ENCODE data around the gene RCAN1. TPM values are rescaled to one million over a fixed set of nuclear protein-coding genes. Genes with fewer than 3 reads are reported as not detected.

Gene RCAN1
- total RNA-seq, 1 experiment from 2014 or later = 13.5 TPM

DNA sequence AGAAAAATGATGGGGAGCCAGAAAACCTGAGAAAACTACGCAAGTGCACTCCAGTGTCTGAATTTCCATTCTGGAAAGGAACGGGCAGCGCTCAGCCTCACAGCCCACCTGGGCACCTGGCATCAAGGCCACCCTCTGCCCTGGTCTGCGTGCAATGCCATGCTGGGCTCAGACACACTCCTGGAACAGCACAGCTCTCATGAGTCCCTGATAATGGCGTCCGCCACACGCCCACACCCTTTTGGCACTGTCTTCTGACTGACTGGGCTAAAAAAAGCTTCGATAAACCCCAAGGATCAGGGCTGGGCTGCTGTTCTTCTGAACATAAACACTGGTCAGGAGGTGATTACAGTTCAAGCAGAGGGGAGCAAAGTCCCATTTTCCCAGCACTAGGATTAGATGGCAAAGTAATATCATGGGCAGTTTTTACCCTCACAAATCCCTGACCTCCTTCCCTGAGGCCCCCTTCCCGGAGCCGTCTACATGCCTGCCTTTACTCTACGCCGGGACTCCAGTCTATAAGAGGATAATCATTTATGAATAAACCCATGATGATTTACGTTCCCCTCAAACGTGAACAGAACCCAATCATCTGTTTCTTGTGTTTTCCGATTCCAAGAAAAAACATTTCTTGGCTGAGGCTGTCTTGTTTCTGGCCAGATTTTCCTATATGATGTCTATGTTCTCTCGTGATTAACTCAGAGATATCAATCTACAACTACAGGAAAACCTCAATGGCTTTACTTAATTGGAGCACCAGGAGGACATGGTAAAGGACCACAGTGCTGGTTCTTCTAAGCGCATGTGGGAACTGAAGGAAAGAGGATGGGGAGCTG is 22.6 kb downstream of the RCAN1 start:
- ATAC-seq (no peak), DNase-seq (ENCODE audit: low read depth, low spot score) (no peak)
- POLR2A ChIA-PET = no interaction called here
- Histone ChIP-seq H3K27ac (ENCODE audit: low read length) (no peak overlapping the region), H3K36me3 (ENCODE audit: control insufficient read depth, insufficient read depth, low read length) (no peaks in the 10 kb centered on the region), H3K9me3 (ENCODE audit: control insufficient read depth, insufficient read depth, low read depth, low read length) (no peaks in the 10 kb centered on the region), H3K4me1 (ENCODE audit: control insufficient read depth, insufficient read depth, low read length) (no peaks in the 10 kb centered on the region; the same call in 1 of the 2 replicates), H3K4me3 (ENCODE audit: low read depth in 2 of 2, low read length in 2 of 2) (no peak overlapping the region), H3K27me3 (ENCODE audit: control insufficient read depth, insufficient read depth, low read length) (no peaks in the 10 kb centered on the region)
- in situ Hi-C loops (cut with HindIII; ENCODE audit: low pct_unique_long_range_greater_than_20kb, low sequenced_read_pairs) (no loop called here), intact Hi-C loops (cut with micrococcal nuclease; ENCODE audit: unreplicated experiment) (no loop called here)
- TF ChIP-seq TCF7L2 (IDR thresholded peaks at IDR 0.05; ENCODE audit: low read depth, low read length) (no peak), CTCF (IDR thresholded peaks at IDR 0.05) (no peak), POLR2AphosphoS5 (IDR thresholded peaks at IDR 0.05; ENCODE audit: low read depth, low read length) (no peak), SIN3A (IDR thresholded peaks at IDR 0.05; ENCODE audit: borderline replicate concordance, insufficient read depth, low read depth, low read length) (no peak)
- TF ChIP-seq, protein P1, sequence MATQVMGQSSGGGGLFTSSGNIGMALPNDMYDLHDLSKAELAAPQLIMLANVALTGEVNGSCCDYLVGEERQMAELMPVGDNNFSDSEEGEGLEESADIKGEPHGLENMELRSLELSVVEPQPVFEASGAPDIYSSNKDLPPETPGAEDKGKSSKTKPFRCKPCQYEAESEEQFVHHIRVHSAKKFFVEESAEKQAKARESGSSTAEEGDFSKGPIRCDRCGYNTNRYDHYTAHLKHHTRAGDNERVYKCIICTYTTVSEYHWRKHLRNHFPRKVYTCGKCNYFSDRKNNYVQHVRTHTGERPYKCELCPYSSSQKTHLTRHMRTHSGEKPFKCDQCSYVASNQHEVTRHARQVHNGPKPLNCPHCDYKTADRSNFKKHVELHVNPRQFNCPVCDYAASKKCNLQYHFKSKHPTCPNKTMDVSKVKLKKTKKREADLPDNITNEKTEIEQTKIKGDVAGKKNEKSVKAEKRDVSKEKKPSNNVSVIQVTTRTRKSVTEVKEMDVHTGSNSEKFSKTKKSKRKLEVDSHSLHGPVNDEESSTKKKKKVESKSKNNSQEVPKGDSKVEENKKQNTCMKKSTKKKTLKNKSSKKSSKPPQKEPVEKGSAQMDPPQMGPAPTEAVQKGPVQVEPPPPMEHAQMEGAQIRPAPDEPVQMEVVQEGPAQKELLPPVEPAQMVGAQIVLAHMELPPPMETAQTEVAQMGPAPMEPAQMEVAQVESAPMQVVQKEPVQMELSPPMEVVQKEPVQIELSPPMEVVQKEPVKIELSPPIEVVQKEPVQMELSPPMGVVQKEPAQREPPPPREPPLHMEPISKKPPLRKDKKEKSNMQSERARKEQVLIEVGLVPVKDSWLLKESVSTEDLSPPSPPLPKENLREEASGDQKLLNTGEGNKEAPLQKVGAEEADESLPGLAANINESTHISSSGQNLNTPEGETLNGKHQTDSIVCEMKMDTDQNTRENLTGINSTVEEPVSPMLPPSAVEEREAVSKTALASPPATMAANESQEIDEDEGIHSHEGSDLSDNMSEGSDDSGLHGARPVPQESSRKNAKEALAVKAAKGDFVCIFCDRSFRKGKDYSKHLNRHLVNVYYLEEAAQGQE (IDR thresholded peaks at IDR 0.05; ENCODE audit: insufficient read depth in 1 of 2, low read depth in 2 of 2, low read length in 1 of 2) = no peak
- CTCF ChIA-PET = no interaction called here
- no TSS peak for BruUV-seq (replicated peaks)

- TF ChIP-seq POLR2AphosphoS5 (IDR thresholded peaks at IDR 0.05; ENCODE audit: low read depth, low read length) (no peak), CTCF (IDR thresholded peaks at IDR 0.05) (no peak), TCF7L2 (IDR thresholded peaks at IDR 0.05; ENCODE audit: low read depth, low read length) (no peak), SIN3A (IDR thresholded peaks at IDR 0.05; ENCODE audit: borderline replicate concordance, insufficient read depth, low read depth, low read length) (no peak)
- TF ChIP-seq, protein P1 (IDR thresholded peaks at IDR 0.05; ENCODE audit: insufficient read depth in 1 of 2, low read depth in 2 of 2, low read length in 1 of 2) = no peak
- no TSS peak for BruUV-seq (replicated peaks)
- H3K36me3 ChIP-seq (ENCODE audit: control insufficient read depth, insufficient read depth, low read length) = no peaks in the 10 kb centered on the region
- ChIA-PET CTCF (no interaction called here), POLR2A (no interaction called here)
- no peaks in the 10 kb centered on the region; the same call in 1 of the 2 replicates for H3K4me1 ChIP-seq (ENCODE audit: control insufficient read depth, insufficient read depth, low read length)
- no peak for DNase-seq (ENCODE audit: low read depth, low spot score)
- ATAC-seq = no peak
- H3K27me3 ChIP-seq (ENCODE audit: control insufficient read depth, insufficient read depth, low read length) = no peaks in the 10 kb centered on the region
- in situ Hi-C loops (cut with HindIII; ENCODE audit: low pct_unique_long_range_greater_than_20kb, low sequenced_read_pairs) (no loop called here), intact Hi-C loops (cut with micrococcal nuclease; ENCODE audit: unreplicated experiment) (no loop called here)
- no peak overlapping the region for H3K27ac ChIP-seq (ENCODE audit: low read length)
- no peak overlapping the region for H3K4me3 ChIP-seq (ENCODE audit: low read depth in 2 of 2, low read length in 2 of 2)
- H3K9me3 ChIP-seq (ENCODE audit: control insufficient read depth, insufficient read depth, low read depth, low read length) = no peaks in the 10 kb centered on the region
These were observed 24.4 kb downstream of the RCAN1 start for GRCh38 chr21:34590520-34590919.
